OCI-LY7 (cell line): ENCODE data around the gene RO60. TPM values are rescaled to one million over a fixed set of nuclear protein-coding genes. Genes with fewer than 3 reads are reported as not detected.
A peak's percentile ranks its signal among the peaks of the same experiment; 100 is the strongest.

Experiments
- BruUV-seq: library from RNA; stranded (reverse); fragments of 400-500 nt; replicated peaks from 2 replicates; lab custom pipeline; 2021; lab: Mats Ljungman, UMichigan
- CTCF ChIA-PET: fragments of 300-600 bp; sonication (Branson Sonifier 250); formaldehyde crosslinking; loops from one replicate; lab custom pipeline; 2022; ENCODE audit warnings: antibody characterized with exemption; ENCODE audit not compliant: unreplicated experiment; lab: Charles Lee
- POLR2A ChIA-PET: fragments of 300-600 bp; sonication (Branson Sonifier 250); formaldehyde crosslinking; loops from one replicate; lab custom pipeline; 2022; ENCODE audit warnings: antibody characterized with exemption; lab: Charles Lee
- DNase-seq: peaks from one replicate; pipeline ENCODE4 v3.0.0-alpha.2; 2015; ENCODE audit warnings: low spot score
- H2AFZ ChIP-seq: fragments of 200-600 bp; sonication (generic), shearing (Covaris generic); 2 replicates; pipeline ENCODE4 v1.6.1; 2014; ENCODE audit warnings: mild to moderate bottlenecking, antibody characterized with exemption, low read length, moderate library complexity
- H3K27ac ChIP-seq: fragments of 200-600 bp; sonication (generic); 2 replicates; pipeline ENCODE4 v1.5.1; 2014; ENCODE audit warnings: mixed run types, low read depth, mild to moderate bottlenecking, moderate library complexity, low read length, inconsistent platforms; ENCODE audit not compliant: poor library complexity, severe bottlenecking
- H3K36me3 ChIP-seq: fragments of 200-600 bp; sonication (generic); 2 replicates; pipeline ENCODE4 v1.6.1; 2014; ENCODE audit warnings: mild to moderate bottlenecking, antibody characterized with exemption, low read length, moderate library complexity, mixed read lengths; ENCODE audit not compliant: insufficient read depth
- H3K4me1 ChIP-seq: fragments of 200-600 bp; sonication (generic); 2 replicates; pipeline ENCODE4 v1.5.1; 2014; ENCODE audit warnings: mild to moderate bottlenecking, low read length; ENCODE audit not compliant: insufficient read depth, poor library complexity, severe bottlenecking
- H3K4me2 ChIP-seq: fragments of 200-600 bp; sonication (generic); 2 replicates; pipeline ENCODE4 v1.6.1; 2014; ENCODE audit warnings: mild to moderate bottlenecking, low read length
- H3K4me3 ChIP-seq: fragments of 200-600 bp; sonication (generic); 2 replicates; pipeline ENCODE4 v1.5.1; 2014; ENCODE audit warnings: mild to moderate bottlenecking, low read depth, low read length; ENCODE audit not compliant: poor library complexity, severe bottlenecking
- H3K79me2 ChIP-seq: fragments of 200-600 bp; sonication (generic); 2 replicates; pipeline ENCODE4 v1.6.1; 2016; ENCODE audit warnings: low read depth, mild to moderate bottlenecking, low read length, moderate library complexity, mixed read lengths; ENCODE audit not compliant: insufficient read depth
- H3K9me2 ChIP-seq: fragments of 200-600 bp; sonication (generic); 2 replicates; pipeline ENCODE4 v1.6.1; 2016; ENCODE audit warnings: mild to moderate bottlenecking, low read length, mixed read lengths; ENCODE audit not compliant: insufficient read depth
- H3K9me3 ChIP-seq: fragments of 200-600 bp; sonication (generic); 2 replicates; pipeline ENCODE4 v1.6.1; 2014; ENCODE audit warnings: mild to moderate bottlenecking, mixed run types, low read length, mixed read lengths
- H4K20me1 ChIP-seq: fragments of 200-600 bp; sonication (generic); 2 replicates; pipeline ENCODE4 v1.6.1; 2014; ENCODE audit warnings: mild to moderate bottlenecking, antibody characterized with exemption, low read length, moderate library complexity, mixed read lengths; ENCODE audit not compliant: insufficient read depth
- CTCF ChIP-seq: fragments of 200-600 bp; sonication (generic); conservative IDR thresholded peaks from 2 replicates; pipeline ENCODE4 v1.5.1; 2014; ENCODE audit warnings: mild to moderate bottlenecking, antibody characterized with exemption, low read length, moderate library complexity, mixed read lengths
- EZH2phosphoT487 ChIP-seq: fragments of 200-600 bp; sonication (generic); IDR thresholded peaks from 2 replicates; pipeline ENCODE4 v1.6.1; 2018; ENCODE audit warnings: low read depth, borderline replicate concordance, mild to moderate bottlenecking, mixed run types, antibody characterized with exemption, low read length, moderate library complexity, mixed read lengths
- intact Hi-C: fragments of 100-400 bp; cut with micrococcal nuclease; formaldehyde crosslinking; loops from one replicate; pipeline ENCODE4 v1.10.0; 2022; ENCODE audit not compliant: unreplicated experiment
- total RNA-seq, 2 experiments: library from RNA; depleted of rRNA in 1 of 2; stranded (reverse); fragments of >200 nt in 1 of 2; shearing (Covaris generic) in 1 of 2; gene quantifications; 2 replicates each; pipeline ENCODE4 v1.2.3, GENCODE V29; 2014 to 2022

Gene RO60
- total RNA-seq, 2 experiments from 2014 or later: 70.4 to 83.3 TPM

GRCh38 chr1:193062698-193063463, 3.5 kb downstream of the RO60 start:
- no TSS peak for BruUV-seq
- CTCF ChIA-PET: no interaction called here

GRCh38 chr1:193065954-193066353, 6.5 kb downstream of the RO60 start:
- POLR2A ChIA-PET: interaction anchor here (0.6 to 1.2 kb wide), 4 partner anchors 51 to 460 kb away, joined by 3 to 6 read pairs (median 3); no protein-coding TSS in a partner anchor
- H3K4me1 ChIP-seq: peaks cover 34% of the 10 kb centered on the region
- no TSS peak for BruUV-seq
- no peak overlapping the region for H3K27ac ChIP-seq
- H3K4me3 ChIP-seq: no peak overlapping the region
- CTCF ChIA-PET: no interaction called here
- peaks cover 32% of the 10 kb centered on the region for H3K36me3 ChIP-seq
- H2AFZ ChIP-seq: no peak overlapping the region
- TF ChIP-seq CTCF (no peak), EZH2phosphoT487 (no peak)
- DNase-seq: no peak
- peaks cover 29% of the 10 kb centered on the region; the same call in 1 of the 2 replicates for H4K20me1 ChIP-seq
- no peak overlapping the region for H3K4me2 ChIP-seq
- H3K9me2 ChIP-seq: no peaks in the 10 kb centered on the region
- H3K9me3 ChIP-seq: peaks cover 8% of the 10 kb centered on the region; the same call in 1 of the 2 replicates
- peaks cover 97% of the 10 kb centered on the region for H3K79me2 ChIP-seq
- intact Hi-C loops: no loop called here

More at GRCh38 chr1:193062698-193063463, 3.5 kb downstream of the RO60 start:
- Histone ChIP-seq H3K36me3 (peaks cover 17% of the 10 kb centered on the region), H3K4me2 (0 out of 2 replicates have a peak overlapping the region, but pooled peaks have one; percentile 6), H3K9me3 (peaks cover 8% of the 10 kb centered on the region; the same call in 1 of the 2 replicates), H3K4me1 (peaks cover 24% of the 10 kb centered on the region), H3K4me3 (no peak overlapping the region), H4K20me1 (peaks cover 25% of the 10 kb centered on the region; the same call in 1 of the 2 replicates), H3K79me2 (peaks cover 94% of the 10 kb centered on the region), H3K9me2 (no peaks in the 10 kb centered on the region), H3K27ac (no peak overlapping the region), H2AFZ (no peak overlapping the region)
- intact Hi-C loops: no loop called here
- TF ChIP-seq EZH2phosphoT487: no peak
- TF ChIP-seq CTCF: no peak
- POLR2A ChIA-PET: interaction anchor here (1.2 kb wide), 1 partner anchor 10 kb away, joined by 3 read pairs; no protein-coding TSS in a partner anchor
- DNase-seq: no peak
